CD4-positive, alpha-beta T cell treated with Interferon alpha-2 for 1 hour (primary cell): ENCODE measurements around the gene RAP1GDS1.
"Not testable (repeated sequence)": the region's sequence is repeated elsewhere in the genome, so short reads cannot be mapped to it uniquely, and the experiment has no call there.

Experiments used
- DNase-seq, 2 donors: peaks; one replicate each; pipeline ENCODE4 v3.0.0-alpha.2; 2020 to 2022

Gene RAP1GDS1

DNA sequence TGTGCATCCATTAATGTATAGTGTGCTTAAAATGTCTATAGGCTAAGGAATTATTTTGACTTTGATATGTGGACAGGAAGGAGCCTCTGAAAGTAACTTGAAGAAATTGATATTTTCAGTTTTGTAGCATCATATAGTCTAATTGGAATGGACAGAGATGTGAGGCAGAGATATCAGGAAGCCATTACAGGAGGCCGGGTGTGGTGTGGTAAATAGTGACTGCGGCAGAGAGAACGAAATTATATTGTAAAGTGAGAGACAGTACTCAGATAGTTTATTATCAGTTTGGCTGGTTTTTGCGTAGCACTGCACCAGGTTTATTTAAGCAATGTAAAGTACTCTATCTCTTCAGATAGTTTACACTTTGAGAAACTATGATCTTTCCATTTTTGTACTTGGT is 98.5 kb downstream of the RAP1GDS1 start:
- no peak for DNase-seq

DNA sequence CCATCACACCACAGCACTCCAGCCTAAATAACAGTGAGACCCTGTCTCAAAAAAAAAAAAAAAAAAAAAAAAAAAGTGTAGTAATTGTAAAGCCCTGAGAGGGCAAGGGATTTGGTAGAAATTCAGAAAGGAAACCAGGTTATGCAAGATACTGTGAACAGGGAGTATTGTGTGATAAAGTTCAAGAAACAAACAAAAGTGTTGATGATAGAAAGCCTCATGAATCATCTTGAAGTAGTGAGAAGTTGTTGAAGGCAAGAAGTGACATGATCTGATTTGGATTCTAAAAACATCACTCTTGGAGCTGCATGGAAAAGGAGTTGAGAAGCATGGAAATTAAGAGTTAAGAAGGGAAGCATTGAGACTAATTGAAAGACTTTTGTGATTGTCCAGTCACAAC is 102.2 kb downstream of the RAP1GDS1 start:
- no peak for DNase-seq

DNA sequence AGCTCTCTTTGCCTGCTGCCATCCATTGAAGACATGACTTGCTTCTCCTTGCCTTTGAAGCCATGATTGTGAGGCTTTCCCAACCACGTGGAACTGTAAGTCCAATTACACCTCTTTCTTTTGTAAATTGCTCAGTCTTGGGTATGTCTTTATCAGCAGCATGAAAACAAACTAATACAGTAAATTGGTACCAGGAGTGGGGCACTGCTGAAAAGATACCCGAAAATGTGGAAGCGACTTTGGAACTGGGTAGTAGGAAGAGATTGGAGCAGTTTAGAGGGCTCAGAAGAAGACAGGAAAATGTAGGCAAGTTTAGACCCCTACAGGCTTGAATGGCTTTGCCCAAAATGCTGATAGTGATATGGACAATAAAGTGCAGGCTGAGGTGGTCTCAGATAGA is 105.1 kb downstream of the RAP1GDS1 start:
- DNase-seq: not testable (repeated sequence)

DNA sequence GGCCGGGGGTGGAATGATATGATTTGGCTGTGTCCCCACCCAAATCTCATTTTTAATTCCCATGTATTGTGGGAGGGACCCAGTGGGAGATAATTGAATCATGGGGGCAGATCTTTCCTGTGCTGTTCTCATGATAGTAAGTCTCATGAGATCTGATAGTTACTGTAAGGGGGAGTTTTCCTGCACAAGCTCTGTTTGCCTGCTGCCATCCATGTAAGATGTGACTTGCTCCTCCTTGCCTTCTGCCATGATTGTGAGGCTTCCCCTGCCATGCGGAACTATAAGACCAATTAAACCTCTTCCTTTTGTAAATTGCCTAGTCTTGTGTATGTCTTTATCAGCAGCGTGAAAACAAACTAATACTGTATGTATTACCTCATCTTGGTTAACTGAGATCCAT is 106.8 kb downstream of the RAP1GDS1 start:
- not testable (repeated sequence) for DNase-seq

DNA sequence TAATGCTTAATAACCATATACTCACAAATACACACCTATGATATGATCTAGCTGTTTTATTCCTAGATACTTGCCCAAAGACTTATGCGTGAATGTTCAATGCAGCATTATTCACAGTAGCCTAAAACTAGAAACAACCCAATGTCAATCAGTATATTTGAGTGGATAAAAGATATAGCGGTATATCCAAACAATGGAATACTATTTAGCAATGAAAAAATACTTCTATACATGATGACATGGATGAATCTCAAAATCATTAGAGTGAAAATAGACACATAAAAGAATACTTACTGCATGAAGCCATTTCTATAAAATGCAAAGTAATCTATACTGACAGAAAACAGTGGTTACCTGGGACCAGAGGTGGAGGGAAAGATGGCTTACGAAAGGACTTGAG is 108.1 kb downstream of the RAP1GDS1 start:
- no peak for DNase-seq

DNA sequence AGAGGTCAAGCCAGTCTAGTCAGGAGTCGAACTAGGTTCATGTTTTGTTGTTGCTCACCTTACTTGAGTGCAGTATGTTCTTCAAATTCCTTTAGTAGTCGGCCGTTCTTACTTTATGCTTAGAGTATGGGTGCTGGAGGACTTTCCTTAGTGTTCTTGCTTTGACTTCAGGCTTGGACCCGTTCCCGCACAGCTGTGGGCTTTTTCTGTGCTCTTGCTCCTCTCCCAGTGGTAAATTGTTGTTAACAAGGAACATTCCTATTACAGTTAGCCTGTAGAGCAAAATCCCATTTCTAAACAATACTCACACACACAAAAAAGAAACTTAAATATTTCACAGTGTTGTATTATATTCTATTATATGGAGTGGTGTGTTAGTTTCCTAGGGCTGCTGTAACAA is 113.5 kb downstream of the RAP1GDS1 start:
- DNase-seq: no peak

DNA sequence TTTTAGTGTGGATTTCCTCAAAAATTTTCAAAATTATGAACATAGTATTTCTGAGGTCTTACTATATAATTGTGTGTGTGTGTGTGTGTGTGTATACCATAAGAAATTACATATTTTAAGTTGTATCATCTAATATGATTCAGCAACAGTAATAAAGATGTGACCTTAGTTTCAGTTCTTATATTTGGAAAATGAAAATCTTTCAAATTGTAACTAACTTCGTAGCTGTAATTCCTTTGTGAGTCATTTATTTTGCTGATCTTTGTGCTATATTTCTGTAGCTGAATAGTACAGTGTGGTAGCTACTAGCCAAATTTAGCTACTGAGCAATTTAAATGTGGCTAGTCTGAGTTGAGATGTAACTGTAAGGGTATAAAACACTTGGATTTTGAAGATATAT is 116.4 kb downstream of the RAP1GDS1 start:
- DNase-seq: no peak

DNA sequence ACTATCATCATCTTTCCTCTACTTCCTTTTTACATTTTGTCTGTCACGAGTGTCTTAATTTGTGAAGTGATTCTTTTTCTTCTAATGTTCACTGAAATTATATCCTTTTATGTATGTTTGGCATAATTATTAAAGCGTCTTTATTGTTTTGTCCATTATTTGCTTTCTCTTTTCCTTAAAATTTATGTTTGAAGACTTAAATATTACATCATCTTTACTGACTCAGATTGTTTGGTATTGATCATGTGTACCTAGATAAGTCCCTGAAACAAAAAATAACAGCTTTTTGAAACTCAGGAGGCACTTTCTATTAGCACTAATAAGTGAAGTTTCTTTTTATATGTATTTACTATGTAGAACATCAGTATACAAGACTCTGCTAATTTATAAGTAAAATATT is 120.1 kb downstream of the RAP1GDS1 start:
- DNase-seq: no peak

DNA sequence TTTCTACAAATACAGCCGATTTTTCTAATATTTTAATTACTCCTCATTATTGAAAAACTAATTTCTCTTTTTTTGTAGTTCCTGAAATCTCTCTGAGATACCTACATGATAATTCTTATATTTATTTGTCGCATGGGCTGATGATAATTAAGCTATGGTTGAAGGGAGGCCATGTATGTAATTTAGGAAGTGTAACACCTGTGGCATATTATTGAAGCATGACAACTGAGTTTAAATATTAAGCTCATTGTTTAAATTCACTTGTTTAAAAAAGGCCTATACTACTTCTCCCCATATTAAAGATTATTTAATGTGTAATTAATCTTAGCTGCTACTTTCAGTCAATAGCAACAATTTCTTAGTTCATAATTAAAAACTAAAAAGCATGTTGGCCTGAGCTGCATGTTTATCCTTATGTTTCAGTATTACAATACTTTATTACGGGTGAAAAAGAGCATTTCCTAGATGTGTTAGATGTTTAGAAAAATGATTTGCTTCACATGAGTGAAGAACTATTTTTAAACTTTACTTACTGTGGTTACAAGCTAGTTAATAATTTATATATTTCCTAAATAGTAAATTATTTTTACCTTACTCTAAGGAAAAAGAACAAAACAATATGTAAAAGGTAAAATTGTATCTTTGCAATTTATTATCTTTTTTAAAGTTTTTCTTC is 122.4 kb downstream of the RAP1GDS1 start:
- DNase-seq: no peak

DNA sequence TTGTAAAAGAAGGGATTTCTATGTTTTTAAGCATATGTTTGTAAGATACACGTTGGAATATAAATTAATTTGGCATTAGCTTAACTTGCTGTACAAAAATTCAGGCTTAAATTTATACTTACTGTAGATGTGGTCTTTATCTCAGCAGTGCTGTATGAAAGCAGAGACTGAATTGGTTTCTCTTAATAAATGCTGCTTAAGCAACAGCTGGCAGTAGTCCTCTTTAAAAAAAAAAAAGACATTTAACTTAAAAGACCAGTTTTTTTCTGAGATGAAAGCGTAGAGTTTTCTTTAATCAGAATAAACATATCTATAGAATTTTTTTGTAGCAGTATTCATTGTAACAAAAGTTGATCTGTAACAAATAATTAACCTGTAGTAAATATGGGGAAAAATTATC is 124.6 kb downstream of the RAP1GDS1 start:
- no peak for DNase-seq

DNA sequence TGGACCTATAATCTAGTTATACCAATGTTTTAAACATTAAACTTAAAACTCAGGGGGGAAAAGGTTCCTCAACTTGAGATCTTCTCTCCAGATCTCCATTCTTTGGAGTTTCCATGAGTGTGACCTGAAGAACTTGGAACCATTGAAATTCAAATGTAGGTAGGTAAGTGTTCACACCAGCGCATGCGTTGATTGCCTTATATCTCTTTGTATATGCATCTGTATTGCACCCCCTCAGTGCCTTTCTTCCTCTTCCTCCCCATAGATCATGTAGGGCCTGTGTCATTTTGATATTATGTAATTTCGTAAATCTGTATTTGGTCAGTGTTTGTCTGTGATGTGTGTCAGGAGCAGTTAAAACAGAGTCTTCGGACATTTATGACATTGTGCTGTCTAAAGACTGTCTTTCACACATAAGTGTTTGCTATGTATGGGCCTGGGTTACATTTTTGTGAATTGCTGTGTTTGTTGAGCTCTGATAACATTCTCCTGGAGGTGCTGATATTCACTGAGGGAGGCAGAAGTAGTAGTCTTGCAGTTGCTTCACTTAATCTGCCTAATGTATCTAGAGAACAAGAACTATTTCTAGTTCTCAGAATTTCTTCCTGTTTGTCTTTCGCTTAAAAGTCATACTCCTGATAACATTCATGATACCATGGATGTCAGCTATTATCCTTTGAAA is 126.3 kb downstream of the RAP1GDS1 start:
- no peak for DNase-seq

DNA sequence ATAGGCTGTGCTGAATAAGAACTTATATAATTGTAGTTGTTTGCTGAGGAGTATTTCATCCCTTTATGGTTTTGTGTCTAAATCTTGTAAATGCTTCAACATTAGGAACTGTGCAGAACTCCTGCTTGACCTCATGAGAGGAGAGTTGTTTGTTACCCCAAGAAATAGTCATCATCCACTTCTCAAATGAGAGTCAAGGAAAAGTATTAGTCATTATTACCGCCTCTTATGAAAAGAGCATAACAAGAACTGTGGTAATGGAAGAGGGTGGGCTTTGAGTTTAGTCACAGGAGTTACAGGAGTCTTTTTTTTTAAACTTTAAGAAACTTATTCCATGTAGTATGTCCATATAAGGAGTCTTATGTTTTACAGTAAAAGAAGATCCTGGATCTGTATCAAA is 132.9 kb downstream of the RAP1GDS1 start:
- DNase-seq: no peak

DNA sequence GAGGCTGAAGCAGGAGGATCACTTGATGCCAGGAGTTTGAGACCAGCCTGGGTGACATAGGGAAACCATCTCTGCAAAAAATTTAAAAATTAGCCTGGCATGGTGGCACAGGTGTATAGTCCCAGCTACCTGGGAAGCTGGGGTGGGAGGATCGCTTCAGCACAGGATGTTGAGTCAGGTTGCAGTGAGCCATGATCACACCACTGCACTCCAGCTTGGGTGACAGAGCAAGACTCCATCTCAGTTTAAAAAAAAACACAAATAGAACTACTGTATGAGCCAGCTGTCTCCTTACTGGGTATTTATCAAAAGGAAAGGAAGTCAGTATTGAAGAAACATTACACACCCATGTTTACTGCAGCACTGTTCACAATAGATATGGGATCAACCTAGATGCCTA is 138.7 kb downstream of the RAP1GDS1 start:
- no peak for DNase-seq

DNA sequence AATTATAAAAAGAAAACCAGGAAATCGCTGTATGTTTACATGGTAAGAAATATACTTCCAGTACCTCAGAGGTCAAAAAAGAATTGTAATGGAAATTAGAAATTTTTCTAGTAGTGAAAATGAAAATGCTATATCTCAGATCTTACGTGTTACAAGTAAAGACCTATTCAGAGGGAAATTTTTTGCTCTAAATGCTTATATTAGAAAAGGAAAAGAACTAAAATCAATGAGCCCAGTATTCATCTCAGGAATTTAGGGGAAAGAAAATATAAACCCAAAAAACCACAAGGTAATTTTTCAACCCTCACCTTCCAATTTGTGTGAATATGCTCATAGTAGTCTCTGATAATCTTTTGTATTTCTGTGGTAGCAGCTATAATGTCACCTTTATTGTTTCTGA is 145.6 kb downstream of the RAP1GDS1 start:
- no peak for DNase-seq

DNA sequence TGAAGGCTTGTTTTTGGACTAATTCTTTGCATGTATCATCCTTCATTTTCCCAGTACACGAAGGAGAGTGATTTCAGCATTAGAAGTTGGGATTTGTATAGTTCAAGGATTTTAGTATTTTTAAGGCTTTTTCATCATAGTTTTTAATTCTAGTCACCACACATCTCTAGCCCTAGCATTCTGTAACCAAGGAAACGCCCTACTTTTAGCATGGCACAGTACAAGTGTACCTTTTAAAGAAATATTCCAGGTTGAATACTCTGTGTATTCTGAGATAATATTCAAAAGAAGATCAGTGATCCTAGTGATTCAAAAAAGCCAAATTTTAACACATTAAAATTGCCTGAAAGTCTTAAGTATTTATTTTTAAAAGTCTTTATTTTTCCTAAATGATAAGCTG is 150.5 kb downstream of the RAP1GDS1 start:
- no peak for DNase-seq

DNA sequence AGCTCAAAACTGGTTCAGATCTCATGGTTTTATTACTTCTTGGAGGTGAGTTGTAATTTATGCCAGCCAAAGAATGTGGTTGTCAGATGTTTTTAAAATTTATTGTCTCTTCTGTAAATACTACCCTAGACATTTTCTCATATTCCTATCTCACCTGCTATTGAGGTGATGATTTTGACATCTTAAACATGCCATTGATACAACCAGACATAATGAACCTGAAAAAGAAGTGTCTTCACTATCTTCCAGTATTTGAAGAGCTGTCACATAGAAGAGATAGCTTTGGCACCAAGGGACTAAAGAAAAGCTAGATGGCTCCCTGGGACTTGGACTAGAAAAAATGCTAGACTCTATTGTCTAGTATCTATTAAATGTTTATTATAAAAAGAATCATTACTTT is 155.7 kb downstream of the RAP1GDS1 start:
- DNase-seq: no peak

DNA sequence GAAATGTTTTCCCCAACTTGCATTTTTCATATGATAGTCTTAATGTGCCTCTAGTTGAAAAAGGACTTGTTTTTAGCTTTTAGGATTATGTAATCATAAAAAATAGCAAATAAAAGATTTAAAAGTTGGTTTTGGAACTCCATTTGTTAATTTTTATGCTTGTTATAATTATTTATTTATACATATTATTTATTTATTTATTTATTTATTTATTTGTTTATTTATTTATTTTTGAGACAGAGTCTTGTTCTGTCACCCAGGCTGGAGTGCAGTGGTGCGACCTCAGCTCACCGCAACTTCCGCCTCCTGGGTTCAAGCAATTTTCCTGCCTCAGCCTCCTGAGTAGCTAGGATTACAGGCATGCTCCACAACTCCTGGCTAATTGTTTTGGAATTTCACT is 159.0 kb downstream of the RAP1GDS1 start:
- not testable (repeated sequence) for DNase-seq

DNA sequence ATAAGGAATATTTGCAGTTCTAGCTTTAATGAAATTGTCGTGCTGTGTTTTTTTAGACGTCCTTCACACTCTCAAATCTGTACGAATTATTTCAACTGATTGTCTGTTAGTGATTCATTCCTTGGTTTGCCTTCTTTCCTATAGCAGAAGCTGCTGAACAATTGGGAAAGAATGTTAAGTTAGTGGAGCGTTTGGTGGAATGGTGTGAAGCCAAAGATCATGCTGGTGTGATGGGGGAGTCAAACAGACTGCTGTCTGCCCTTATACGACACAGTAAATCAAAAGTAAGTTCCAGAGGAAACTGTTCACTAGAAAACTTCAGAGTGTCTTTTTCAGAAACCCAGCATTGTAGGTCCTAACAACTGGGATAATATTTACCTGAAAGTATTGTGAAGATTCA is 159.9 kb downstream of the RAP1GDS1 start:
- DNase-seq: no peak

DNA sequence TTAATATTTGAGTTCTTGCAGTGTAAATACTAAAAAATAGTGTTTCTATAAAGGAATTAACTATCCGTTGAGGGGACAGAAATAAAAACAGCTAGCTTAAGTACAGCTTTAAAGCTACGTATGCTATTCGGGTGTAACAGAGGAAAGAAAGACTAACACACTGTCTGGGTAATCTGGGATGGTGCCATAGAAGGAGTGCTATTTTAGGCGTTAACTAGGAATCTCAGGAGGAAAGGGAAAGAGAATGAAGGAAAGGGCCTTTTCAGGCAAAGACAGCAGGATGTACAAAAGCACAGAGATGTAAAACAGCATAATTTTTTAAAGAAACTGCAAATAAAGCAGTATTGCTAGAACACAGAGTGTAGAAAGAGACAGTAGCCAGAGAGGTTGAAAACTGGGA is 161.8 kb downstream of the RAP1GDS1 start:
- DNase-seq: no peak

DNA sequence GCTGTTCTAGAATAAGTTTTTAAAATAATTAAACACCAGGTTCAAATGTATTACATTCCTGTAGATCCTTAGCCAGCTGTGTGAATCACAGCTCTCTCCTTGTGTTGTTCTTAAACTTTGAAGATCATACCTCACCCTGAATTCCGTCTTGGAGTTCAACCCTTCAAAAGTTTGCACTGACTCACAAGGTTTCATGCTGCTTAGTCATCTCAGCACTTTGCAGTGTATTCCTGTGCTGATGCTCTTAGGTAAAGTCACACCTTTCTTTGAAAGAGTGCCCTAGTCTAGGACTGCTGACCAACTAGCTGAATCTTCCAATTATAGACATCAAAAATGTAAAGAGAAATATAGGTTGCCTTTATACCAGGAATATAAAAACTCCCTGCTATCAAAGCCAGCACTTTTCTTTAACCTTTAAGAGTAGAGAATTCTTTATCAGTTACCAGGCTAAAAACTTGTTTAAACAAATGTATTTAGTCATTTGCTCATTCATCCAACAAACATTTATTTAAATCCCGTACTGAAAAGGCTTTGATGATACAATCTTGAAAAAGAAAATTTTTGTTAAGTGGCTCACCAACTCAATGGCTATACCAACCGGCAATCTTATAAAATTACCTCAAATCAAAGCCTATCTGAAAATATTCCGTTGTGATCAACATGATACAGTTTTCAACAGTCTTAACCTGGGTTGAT is 169.7 kb downstream of the RAP1GDS1 start:
- no peak for DNase-seq

DNA sequence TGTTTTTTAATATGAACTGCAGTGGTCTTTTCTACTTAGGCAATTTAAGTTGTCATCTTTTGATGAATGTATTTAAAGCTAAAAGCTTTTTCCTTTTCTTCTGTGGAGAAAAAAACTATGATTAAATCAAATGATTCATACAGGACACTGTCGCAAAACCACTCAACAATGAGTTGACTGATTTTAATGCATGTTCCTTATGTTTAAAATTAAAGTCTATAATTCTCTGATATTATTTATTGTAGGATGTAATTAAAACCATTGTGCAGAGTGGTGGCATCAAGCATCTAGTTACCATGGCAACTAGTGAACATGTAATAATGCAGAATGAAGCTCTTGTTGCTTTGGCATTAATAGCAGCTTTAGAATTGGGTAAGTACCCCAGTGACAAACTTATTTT is 172.5 kb downstream of the RAP1GDS1 start:
- no peak for DNase-seq

DNA sequence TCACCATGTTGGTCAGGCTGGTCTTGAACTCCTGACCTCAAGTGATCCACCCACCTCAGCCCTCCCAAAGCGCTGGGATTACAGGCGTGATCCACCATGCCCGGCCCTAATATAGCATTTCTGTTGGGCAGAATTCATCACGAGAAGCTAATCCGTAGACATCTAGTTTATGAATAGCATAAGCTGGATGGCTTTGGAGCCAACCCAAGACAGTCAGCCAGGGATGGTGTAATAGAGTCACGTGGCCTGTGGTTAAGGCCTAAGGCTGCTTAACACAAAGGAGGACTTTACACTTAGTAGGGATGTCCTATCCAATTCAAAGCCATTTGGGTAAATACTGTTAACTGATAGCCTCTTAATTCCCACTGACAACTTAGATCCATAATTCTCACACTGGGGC is 173.6 kb downstream of the RAP1GDS1 start:
- DNase-seq: no peak

DNA sequence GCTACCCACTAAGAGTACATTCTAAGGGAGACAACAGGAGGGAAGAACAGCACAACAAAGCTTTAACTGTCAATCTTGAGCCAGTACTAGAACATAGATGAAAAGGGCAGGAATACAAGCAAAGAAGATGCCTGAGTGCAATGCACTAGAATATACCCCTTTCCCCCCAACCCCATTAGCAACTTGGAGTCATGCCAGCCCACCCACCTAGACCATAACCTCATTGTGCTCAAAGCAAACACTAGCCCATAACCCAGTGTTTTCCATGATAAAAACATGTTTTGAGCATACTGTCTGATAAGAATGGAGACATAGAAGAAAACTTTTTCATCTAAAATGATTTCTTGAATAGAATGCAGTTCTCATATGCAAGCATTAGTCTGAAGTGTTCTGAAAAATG is 183.2 kb downstream of the RAP1GDS1 start:
- DNase-seq: no peak
